ENCODE results near the gene CROCC2.

CROCC2 gene

DNA sequence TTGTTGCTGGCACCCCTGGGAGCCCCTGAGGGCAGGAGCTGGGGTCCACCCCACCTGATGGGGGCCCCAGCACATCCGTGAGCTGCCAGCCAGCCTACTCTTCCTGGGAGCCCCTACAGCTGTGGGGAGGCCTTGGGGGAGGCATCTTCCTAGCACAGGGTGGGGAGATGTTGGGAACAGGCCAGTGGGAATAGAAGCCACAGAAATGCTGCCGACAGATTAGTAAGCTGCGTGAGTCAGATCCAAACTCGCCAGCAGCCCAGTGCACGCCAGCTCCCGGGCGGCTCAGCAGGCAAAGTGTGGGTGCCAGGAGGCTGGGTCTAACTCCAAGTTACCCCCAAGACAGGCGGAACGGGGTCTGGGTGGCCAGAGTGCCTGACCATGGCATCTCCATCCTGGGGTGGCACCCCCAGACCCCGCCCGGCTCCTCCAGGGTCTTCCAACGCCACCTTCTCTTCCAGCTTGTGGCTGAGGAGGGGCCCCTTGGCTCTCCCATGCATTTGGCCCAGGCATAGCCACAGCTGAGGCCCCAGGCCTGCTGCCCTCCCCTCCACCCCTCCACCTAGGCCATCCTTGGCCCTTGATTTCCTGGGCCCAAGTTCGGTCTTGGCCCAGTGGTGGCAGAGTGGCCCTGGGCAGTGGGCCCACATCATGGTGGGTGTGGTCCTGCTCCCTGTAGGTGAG is 15.3 kb downstream of the CROCC2 start:
- DNase-seq (ENCODE audit: low read depth in 3 of 3): no peak

DNA sequence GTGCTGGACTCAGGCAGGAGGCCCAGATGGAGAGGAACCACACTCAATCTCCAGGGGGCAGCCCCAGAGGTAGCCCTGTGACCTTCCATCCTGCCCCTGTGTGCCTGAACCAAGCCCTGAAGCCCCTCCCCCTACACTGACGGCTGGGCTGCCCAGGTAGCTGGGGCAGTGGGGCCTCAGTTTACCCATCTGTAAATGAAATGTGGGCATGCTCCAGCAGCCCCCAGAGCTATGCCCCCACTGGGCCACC is 15.8 kb downstream of the CROCC2 start:
- DNase-seq (ENCODE audit: low read depth in 3 of 3): no peak

DNA sequence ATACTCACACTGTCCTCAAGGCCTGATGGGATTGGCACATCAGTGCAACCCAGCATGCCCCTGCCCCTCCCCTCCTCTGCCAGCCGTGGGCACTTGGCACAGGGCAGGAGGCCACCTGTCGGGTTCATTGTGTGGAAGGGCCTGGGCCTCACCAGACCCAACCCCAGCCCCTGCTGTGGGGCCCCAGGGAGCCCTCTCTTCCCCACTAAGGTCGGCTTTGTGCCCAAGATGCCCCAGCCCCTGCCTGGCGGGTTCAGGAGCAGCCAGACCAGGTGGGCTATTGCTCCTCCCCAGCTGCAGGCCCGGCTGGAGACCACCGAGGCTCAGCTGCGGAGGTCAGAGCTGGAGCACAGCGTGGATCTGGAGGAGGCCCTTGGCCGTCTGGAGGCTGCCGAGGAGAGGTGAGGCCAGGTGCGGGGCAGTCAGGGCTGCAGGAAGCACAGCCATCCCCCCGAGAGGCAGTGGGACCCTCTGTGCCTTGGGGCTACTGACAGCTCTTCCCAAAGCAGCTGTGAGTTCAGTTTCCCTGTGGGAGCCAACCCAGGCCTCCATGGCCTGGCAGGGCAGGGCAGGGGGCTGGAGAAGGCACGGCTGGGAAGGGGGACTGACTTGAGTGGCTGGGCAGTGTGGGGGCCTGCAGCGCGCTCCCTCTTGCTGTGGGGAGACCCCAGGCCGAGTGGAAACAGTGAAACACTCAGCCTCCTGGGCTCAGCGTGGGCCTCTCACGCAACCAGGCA is 16.3 kb downstream of the CROCC2 start:
- no peak for DNase-seq (ENCODE audit: low read depth in 3 of 3)

DNA sequence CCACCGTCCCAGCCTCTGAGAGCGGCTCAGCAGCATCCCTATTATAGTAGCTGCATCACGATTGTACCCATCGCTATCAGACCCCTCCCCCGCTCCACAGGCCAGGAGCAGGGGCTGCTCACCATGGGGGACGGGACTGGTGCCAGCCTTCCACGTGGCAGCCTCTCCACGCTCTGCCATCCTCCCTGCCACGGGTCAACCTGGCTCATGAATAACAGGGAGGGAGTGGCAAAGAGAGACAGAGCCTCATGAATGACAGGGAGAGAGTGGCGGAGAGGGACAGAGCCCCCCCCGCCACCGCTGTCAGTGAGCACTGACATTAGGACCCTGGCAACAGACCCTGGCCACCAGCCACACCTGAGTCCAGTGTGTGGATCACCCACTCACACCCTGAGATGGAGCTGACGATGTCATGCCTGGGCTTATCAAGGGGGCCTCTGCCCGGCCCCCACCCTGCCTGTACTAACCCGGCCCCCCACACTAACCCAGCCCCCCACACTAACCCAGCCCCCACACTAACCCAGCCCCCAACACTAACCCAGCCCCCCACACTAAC is 16.9 kb downstream of the CROCC2 start:
- DNase-seq (ENCODE audit: low read depth in 3 of 3): no peak

DNA sequence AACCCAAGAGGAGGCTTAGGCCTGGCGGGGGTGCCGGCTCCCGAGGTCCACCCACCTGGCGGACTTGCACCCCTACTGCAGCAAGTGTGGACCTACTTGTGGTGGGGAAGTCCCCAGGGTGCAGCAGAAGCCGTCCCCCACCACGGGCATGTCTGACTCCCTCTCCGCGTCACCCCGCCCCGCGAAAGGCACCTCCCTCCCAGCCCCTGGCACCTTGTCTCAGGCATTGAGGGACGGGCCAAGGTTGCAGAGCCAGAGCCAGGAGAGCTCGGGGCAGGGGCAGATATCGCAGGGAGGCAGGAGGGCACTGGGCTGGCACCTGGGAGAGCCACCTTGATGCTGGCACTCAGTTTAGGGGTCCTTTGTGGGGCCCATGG is 19.0 kb downstream of the CROCC2 start:
- no peak for DNase-seq (ENCODE audit: low read depth in 3 of 3)

GRCh38 chr2:240925568-240926515 is 19.7 kb downstream of the CROCC2 start:
- no peak for DNase-seq (ENCODE audit: low read depth in 3 of 3)

- no peak for DNase-seq (ENCODE audit: low read depth in 3 of 3)
Measured at GRCh38 chr2:240926516-240927389, 20.6 kb downstream of the CROCC2 start.

GRCh38 chr2:240927390-240927781 is 21.2 kb downstream of the CROCC2 start:
- DNase-seq (ENCODE audit: low read depth in 3 of 3): no peak

DNA sequence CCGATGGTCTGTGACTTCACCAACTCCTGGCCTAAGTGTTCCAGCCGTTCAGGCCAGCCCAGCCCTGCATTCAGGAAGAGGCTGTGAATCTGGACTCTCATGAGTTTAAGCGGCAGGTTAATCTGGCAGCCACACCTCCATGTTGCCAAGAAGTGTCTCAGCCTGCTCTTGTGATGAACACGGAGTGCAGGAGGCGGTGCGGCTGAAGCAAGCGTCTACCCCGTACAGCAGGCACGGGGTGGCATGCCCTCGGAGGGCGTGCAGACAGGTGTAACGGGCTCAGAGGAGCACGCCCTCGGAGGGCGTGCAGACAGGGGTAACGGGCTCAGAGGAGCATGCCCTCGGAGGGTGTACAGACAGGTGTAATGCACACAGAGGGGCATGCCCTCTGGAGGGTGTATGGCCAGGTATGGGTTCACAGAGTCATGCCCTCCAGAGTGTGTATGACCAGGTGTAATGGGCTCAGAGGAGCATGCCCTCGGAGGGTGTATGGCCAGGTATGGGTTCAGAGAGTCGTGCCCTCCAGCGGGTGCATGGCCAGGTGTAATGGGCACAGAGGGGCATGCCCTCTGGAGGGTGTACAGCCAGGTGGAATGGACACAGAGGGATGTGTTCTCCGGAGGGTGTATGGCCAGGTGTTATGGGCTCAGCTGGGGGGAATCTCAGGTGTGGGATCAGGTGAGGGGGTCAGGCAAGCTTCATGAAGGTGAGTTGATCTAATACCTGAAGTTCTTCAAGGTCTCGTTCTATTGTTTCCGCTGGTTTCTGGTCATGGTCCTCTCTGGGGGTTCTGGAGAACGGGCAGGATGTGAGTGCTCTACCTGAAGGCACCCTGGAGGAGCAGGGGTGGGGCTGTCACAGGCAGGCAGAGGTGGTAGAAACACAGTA is 22.6 kb downstream of the CROCC2 start:
- no peak for DNase-seq (ENCODE audit: low read depth in 3 of 3)

DNA sequence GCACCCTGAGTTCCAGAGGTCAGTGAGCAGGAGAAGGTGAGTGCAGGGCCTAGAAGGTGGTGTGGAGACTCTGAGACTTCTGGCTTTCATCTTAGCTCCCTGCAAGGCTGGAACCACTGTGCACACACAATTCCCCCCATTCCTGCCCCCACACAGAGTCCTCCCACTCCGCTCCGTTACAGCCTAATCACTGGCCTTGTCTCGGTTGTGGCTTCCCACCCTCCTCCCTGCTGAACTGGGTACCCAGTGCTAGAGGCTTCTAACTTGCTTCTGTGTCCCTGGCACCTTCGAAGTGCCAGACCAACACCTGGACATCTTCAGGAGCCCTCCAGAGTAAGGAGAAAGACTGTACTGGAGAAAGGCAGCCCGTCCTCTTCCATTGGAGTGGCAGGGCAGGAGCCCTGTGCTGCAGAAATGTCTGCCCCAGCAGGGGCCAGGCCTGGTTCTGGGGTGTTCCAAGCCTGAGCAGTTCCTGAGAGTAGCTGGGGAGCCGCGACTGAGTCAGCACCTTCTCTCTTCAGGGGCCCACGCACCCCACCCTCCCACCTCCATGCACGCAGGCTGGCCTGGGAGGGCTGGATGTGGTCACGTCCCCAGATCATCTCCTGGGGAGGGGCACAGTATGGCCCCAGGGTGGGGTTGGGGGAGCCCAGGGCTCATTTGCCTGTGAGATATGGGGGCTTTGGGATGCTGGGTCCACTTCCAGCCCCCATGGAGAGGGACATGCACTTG is 23.4 kb downstream of the CROCC2 start:
- DNase-seq (ENCODE audit: low read depth in 3 of 3): no peak

DNA sequence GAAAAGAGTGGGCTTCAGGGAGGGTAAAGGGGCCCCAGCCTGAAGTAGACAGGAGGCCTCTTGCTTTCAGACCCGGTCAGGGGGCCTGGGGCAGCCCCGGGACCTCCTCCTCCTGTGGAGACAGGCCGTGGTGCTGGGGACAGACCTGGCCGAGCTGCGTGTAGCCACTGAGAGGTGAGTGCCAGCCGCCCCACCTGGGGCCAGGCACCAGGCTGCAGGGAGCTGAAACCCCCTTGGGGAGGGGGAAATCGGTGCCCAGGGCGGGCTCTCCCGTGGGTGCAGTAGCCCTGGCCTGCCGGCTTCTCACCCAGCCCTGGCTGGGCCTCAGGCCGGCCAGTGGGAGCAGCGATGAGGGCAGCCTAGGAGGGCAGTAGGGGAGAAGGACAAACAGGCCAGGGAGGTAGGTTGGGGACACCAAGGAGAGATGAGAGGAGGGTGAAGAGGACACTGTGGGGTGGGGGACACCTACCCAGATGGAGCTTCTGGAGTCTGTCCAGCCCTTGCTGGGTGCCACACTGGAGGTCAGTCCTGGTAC is 24.0 kb downstream of the CROCC2 start:
- DNase-seq (ENCODE audit: low read depth in 3 of 3): no peak

GRCh38 chr2:240930631-240931318 is 24.6 kb downstream of the CROCC2 start:
- no peak for DNase-seq (ENCODE audit: low read depth in 3 of 3)

DNA sequence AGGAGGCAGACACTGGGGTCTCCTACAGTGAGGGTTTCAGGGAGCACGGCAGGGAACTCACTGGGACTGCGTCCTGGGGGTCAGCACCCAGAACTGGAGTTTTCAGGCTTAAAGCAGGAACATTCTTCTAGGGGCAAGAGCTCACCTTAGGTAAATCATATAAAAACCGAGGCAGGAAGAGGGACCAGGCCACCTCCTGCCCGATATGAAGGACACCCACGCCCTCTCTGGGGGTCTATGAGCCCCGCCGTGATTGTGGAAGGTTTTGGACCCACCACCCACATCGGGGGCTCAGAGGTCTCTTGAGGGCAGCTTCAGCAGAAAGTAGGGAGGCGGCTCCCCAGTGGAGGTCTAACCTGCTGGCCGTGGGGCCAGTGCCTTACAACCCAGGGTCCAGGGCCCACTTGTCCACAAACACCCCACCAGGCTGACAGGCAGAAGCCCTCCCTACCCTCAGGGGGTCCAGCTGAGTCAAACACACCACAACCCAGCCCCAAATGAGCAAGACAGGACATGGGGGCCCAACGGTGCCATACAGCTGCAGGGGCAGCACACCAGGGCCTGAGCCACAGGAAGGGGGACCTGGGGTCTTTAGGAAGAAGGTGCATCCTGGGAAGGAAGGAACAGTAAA is 25.3 kb downstream of the CROCC2 start:
- DNase-seq (ENCODE audit: low read depth in 3 of 3): no peak

DNA sequence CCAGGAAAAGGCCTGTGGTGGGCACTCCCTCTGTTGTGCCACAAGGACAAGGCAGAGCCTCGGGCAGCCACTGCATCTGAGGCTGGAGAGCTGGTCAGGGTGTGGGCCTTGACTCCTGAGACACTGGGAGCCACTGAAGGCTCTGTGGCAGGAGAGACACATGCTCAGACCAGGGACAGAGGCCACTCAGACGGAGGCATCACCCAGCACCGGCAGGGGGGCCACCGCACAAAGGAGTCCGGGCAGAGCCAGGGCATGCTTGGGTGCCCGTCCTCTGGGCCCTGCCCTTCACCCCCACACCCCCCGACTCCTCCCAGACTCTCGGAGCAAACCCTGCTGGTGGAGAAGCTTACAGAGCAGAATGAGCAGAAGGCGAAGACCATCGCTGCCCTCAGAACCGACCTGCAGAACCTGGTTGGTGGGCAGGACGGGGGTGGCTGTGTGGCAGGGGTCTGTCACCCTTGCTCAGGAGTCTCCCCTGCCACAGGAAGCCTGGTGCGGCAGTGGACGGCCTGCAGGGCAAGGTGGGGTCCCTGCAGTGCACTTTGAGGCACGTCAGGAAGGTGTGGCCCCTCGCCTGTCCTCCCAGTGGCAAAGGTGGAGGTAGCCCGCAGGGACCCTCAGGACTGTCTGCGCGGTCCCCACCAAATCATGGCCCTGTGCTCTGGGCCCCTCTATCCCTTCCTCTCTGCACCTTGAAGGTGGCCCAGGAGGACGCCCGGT is 26.0 kb downstream of the CROCC2 start:
- DNase-seq (ENCODE audit: low read depth in 3 of 3): no peak

DNA sequence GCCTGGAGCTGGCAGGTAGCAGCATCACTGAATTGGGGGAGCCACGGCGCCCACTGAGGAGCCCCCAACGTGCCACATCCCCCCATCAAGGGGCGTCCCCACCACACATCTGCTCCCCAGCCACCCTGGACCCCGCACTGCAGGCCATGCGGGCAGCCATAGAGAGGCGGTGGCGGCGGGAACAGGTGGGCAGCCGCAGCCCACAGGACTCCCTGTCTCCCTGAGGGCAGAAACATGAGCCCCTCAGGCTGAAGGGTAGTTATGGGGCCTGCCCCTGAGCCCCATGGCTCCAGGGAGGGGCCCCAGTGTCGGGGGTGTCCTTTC is 26.6 kb downstream of the CROCC2 start:
- DNase-seq (ENCODE audit: low read depth in 3 of 3): no peak

DNA sequence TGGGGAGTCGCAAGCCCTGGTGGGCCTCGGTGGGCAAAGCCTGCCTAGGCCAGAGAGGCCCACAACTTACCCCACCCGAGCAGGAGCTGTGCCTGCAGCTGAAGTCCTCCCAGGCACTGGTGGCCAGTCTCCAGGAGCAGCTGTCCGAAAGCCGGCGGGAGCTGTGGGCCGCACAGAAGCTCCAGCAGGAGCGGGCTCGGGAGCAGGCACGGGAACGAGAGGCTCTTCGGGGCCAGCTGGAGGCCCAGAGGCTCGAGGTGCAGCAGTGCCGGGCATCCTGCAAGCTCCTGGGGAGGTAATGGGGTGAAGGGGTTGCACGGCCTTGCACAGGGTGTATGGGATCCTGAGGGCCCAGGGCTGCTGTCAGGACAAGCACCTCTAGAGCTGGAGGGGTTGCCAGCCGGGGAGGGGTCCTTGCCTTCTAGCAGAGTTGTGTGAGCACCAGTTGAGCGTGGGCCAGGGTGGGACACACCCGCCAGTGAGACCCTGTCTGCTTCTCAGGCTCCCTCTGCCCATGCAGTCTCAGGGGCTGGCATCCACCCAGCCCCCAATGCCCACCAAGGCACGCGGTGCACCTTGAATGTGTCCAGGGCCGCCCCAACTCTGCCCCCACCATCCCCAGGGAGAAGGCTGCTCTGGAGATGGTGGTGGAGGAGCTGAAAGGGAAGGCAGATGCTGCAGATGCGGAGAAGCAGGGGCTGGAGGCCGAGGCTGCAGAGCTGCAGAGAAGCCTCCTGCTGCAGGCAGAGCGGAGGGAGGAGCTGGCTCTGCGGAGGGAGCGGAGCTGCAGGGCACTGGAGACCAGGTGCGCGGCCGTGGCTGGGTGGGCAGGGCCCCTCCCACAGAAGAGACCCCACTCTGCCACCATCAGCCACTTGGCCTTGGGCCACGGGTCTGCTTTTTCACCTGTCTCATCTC is 27.2 kb downstream of the CROCC2 start:
- no peak for DNase-seq (ENCODE audit: low read depth in 3 of 3)

All from stimulated activated CD4-positive, alpha-beta T cell treated with anti-CD3 and anti-CD28 coated beads, TNF-alpha, amount 100 ng/mL, for 48 hours (primary cell).